HepG2 (cell line): ENCODE results near the gene AKAP1. TPM values are rescaled to one million over a fixed set of nuclear protein-coding genes. Genes with fewer than 3 reads are reported as not detected.

Experiments used
- PTBP1 ChIP-seq: fragments of 200-400 bp; formaldehyde crosslinking; IDR thresholded peaks from 2 replicates; pipeline ENCODE4 v1.6.1; 2018; ENCODE audit warnings: low read length, low read depth; ENCODE audit not compliant: poor library complexity, severe bottlenecking
- RARA ChIP-seq: IDR thresholded peaks from 2 replicates; pipeline ENCODE4 v1.6.1; 2016; ENCODE audit warnings: missing genetic modification reagents, missing compliant biosample characterization
- SMARCE1 ChIP-seq: fragments of 450-650 bp; IDR thresholded peaks from 2 replicates; pipeline ENCODE4 v1.6.1; 2017; ENCODE audit warnings: borderline replicate concordance
- U2AF1 ChIP-seq: fragments of 200-400 bp; formaldehyde crosslinking; optimal IDR thresholded peaks from 2 replicates; pipeline ENCODE3; 2017; ENCODE audit warnings: mild to moderate bottlenecking, low read depth, low read length
- WIZ ChIP-seq: sonication (generic); formaldehyde crosslinking; IDR thresholded peaks from 2 replicates; pipeline ENCODE4 v1.5.1; 2020; ENCODE audit warnings: mild to moderate bottlenecking, missing genetic modification reagents
- ZKSCAN8 ChIP-seq: IDR thresholded peaks from 2 replicates; pipeline ENCODE4 v1.6.1; 2016; ENCODE audit warnings: borderline replicate concordance, missing genetic modification reagents, missing compliant biosample characterization
- ZNF225 ChIP-seq: sonication (generic); formaldehyde crosslinking; IDR thresholded peaks from 2 replicates; pipeline ENCODE4 v1.4.0; 2020; ENCODE audit warnings: mild to moderate bottlenecking, missing genetic modification reagents
- polyA plus RNA-seq, 8 experiments: library from polyadenylated mRNA; depleted of rRNA in 3 of 8; stranded (reverse) in 7 of 8; unstranded in 1 of 8; fragments of >200 nt; fragmentation: Illumina TruSeq in 4 of 8; extraction: Trizol in 4 of 8; gene quantifications; 2 replicates each; pipeline versions ENCODE4 v1.2.1 to v1.2.3, GENCODE V29; 2011 to 2016; ENCODE audit warnings: low read depth in 4 of 8, missing spikeins in 1 of 8, mixed read lengths in 1 of 8; ENCODE audit not compliant: insufficient read depth in 1 of 8
- total RNA-seq, 5 experiments: library from RNA; depleted of rRNA; stranded (reverse); fragments of >200 nt; fragmentation: Illumina TruSeq; extraction: Trizol; gene quantifications; 2 replicates each; pipeline ENCODE4 v1.2.3, GENCODE V29; 2016; ENCODE audit warnings: low read depth in 1 of 5
- TF ChIP-seq, protein P1 (sequence below), 2 experiments: fragments of 450-650 bp in 1 of 2; sonication (generic) in 1 of 2; formaldehyde crosslinking in 1 of 2; IDR thresholded peaks; 2 replicates each; pipeline versions ENCODE4 v1.6.1 to v1.8.0; 2016 to 2022; ENCODE audit warnings: antibody characterized with exemption in 1 of 2, mild to moderate bottlenecking in 1 of 2, missing genetic modification reagents in 1 of 2
- TF ChIP-seq, protein P2 (sequence below): sonication (generic); formaldehyde crosslinking; IDR thresholded peaks from 2 replicates; pipeline ENCODE4 v1.4.0; 2020; ENCODE audit warnings: missing genetic modification reagents, mild to moderate bottlenecking, borderline replicate concordance
- TF ChIP-seq, protein P3 (sequence below): sonication (generic); formaldehyde crosslinking; IDR thresholded peaks from 2 replicates; pipeline ENCODE4 v1.5.0; 2020; ENCODE audit warnings: missing genetic modification reagents
- TF ChIP-seq, protein P4 (sequence below): sonication (generic); formaldehyde crosslinking; IDR thresholded peaks from 2 replicates; pipeline ENCODE4 v1.4.0; 2020; ENCODE audit warnings: missing genetic modification reagents, borderline replicate concordance

AKAP1 gene
- total and polyA plus RNA-seq, 2 of the 13 experiments (the other 11 are each of a cell fraction or from before 2014, with no cell fraction given): 101 to 131 TPM

DNA sequence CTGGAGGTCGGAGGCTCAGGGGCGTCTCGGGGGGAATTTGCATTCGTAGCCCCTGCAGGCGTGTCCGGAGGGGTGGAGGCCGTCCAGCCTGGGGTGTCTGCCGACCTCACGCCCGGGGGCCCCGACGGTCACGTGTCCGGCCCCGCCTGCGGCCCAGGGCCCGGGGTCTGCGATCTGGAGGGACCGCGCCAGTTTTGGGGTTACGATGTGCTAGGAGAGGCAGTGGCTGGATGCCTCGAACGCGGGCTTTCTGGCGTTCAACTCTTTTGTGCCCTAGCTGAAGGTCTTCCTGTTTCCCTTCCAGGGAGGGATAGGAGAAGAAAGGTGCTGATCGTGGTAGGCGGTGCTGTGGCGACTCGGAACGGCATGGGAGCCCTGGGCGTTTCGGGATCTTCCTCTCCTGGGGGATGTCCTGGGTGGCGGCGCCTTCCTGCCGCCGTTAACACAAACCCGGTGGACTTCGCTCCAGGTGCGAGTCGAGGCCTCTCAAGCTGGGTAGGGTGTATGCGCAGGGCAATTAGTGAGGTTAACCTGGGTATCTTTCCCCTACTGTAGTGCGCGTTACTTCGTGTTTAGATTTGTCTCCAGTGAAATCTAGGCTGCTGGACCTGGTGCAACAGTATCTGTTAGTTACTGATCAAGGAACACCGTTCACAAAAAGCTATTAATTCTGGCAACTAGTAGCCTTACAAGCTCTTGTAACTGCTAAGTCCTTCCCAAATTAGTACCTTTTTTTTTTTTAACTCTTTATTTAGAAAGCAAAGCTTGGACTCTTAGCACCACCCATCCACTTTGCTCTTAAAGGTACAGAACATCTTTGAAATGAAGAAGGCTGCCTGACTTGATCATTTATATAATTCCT lies 1.3 kb downstream of the AKAP1 start (continued):
- TF ChIP-seq, protein P1, sequence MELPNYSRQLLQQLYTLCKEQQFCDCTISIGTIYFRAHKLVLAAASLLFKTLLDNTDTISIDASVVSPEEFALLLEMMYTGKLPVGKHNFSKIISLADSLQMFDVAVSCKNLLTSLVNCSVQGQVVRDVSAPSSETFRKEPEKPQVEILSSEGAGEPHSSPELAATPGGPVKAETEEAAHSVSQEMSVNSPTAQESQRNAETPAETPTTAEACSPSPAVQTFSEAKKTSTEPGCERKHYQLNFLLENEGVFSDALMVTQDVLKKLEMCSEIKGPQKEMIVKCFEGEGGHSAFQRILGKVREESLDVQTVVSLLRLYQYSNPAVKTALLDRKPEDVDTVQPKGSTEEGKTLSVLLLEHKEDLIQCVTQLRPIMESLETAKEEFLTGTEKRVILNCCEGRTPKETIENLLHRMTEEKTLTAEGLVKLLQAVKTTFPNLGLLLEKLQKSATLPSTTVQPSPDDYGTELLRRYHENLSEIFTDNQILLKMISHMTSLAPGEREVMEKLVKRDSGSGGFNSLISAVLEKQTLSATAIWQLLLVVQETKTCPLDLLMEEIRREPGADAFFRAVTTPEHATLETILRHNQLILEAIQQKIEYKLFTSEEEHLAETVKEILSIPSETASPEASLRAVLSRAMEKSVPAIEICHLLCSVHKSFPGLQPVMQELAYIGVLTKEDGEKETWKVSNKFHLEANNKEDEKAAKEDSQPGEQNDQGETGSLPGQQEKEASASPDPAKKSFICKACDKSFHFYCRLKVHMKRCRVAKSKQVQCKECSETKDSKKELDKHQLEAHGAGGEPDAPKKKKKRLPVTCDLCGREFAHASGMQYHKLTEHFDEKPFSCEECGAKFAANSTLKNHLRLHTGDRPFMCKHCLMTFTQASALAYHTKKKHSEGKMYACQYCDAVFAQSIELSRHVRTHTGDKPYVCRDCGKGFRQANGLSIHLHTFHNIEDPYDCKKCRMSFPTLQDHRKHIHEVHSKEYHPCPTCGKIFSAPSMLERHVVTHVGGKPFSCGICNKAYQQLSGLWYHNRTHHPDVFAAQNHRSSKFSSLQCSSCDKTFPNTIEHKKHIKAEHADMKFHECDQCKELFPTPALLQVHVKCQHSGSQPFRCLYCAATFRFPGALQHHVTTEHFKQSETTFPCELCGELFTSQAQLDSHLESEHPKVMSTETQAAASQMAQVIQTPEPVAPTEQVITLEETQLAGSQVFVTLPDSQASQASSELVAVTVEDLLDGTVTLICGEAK (IDR thresholded peaks at IDR 0.05): no peak
- TF ChIP-seq, protein P1 (CRISPR knock-in tag; IDR thresholded peaks at IDR 0.05): peak; percentile 46; the same call in 1 of the 2 replicates
- TF ChIP-seq, protein P2, sequence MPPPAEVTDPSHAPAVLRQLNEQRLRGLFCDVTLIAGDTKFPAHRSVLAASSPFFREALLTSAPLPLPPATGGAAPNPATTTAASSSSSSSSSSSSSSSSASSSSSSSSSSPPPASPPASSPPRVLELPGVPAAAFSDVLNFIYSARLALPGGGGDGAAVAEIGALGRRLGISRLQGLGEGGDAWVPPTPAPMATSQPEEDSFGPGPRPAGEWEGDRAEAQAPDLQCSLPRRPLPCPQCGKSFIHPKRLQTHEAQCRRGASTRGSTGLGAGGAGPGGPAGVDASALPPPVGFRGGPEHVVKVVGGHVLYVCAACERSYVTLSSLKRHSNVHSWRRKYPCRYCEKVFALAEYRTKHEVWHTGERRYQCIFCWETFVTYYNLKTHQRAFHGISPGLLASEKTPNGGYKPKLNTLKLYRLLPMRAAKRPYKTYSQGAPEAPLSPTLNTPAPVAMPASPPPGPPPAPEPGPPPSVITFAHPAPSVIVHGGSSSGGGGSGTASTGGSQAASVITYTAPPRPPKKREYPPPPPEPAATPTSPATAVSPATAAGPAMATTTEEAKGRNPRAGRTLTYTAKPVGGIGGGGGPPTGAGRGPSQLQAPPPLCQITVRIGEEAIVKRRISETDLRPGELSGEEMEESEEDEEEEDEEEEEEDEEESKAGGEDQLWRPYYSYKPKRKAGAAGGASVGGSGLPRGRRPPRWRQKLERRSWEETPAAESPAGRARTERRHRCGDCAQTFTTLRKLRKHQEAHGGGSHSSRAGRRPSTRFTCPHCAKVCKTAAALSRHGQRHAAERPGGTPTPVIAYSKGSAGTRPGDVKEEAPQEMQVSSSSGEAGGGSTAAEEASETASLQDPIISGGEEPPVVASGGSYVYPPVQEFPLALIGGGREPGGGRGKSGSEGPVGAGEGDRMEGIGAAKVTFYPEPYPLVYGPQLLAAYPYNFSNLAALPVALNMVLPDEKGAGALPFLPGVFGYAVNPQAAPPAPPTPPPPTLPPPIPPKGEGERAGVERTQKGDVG (CRISPR knock-in tag): 0 out of 2 replicates have a peak, but pooled peaks have one; percentile 70
- TF ChIP-seq WIZ (CRISPR knock-in tag) (0 out of 2 replicates have a peak, but pooled peaks have one; percentile 20), PTBP1 (no peak), U2AF1 (no peak), ZKSCAN8 (CRISPR knock-in tag) (peak; percentile 20; the same call in 1 of the 2 replicates), SMARCE1 (no peak), RARA (peak; percentile 82), ZNF225 (CRISPR knock-in tag) (peak; percentile 52; the same call in 1 of the 2 replicates)
- TF ChIP-seq, protein P3, sequence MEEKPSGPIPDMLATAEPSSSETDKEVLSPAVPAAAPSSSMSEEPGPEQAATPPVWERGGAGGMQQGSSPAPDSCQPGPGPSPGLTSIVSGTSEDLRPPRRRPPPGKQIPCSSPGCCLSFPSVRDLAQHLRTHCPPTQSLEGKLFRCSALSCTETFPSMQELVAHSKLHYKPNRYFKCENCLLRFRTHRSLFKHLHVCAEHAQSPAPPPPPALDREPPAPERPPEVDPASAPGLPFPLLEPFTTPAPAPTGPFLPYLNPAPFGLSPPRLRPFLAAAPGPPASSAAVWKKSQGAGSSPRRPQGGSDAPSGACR (CRISPR knock-in tag): peak; percentile 74; the same call in 1 of the 2 replicates
- TF ChIP-seq, protein P4, sequence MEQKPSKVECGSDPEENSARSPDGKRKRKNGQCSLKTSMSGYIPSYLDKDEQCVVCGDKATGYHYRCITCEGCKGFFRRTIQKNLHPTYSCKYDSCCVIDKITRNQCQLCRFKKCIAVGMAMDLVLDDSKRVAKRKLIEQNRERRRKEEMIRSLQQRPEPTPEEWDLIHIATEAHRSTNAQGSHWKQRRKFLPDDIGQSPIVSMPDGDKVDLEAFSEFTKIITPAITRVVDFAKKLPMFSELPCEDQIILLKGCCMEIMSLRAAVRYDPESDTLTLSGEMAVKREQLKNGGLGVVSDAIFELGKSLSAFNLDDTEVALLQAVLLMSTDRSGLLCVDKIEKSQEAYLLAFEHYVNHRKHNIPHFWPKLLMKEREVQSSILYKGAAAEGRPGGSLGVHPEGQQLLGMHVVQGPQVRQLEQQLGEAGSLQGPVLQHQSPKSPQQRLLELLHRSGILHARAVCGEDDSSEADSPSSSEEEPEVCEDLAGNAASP (CRISPR knock-in tag): peak; percentile 62; the same call in 1 of the 2 replicates
